ENCODE results near the gene CLBA1.
A peak's percentile ranks its signal among the peaks of the same experiment; 100 is the strongest.

Gene CLBA1

DNA sequence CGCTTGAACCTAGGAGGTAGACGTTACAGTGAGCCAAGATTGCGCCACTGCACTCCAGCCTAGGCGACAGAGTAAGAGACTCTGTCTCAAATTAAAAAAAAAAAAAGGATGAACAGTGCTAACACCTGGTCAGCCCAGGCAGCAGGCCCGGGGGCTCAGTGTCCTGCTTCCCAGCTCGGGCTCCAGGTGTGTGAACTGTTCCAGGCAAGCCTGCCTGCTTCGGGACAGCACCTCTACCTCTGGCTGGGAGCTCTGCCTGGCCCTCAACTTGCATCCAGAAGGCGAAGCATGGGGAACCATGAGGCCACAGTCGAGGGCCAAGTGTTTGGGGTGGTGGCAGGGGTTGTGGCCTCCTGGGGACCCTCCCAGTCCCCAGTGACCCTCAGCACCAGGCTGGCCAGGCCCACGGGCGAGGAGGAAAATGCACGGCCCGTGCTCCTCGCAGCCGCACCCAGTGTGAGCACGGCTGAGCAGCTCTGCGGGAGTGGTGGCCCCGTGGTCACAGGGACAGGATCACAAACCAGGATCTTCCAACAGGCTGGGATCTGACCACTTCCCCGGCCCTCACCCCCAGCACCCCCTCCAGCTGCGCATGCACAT lies 19.8 kb downstream of the CLBA1 start:
- DNase-seq (ENCODE audit: low read depth in 4 of 4, low spot score in 1 of 4), result no peak

DNA sequence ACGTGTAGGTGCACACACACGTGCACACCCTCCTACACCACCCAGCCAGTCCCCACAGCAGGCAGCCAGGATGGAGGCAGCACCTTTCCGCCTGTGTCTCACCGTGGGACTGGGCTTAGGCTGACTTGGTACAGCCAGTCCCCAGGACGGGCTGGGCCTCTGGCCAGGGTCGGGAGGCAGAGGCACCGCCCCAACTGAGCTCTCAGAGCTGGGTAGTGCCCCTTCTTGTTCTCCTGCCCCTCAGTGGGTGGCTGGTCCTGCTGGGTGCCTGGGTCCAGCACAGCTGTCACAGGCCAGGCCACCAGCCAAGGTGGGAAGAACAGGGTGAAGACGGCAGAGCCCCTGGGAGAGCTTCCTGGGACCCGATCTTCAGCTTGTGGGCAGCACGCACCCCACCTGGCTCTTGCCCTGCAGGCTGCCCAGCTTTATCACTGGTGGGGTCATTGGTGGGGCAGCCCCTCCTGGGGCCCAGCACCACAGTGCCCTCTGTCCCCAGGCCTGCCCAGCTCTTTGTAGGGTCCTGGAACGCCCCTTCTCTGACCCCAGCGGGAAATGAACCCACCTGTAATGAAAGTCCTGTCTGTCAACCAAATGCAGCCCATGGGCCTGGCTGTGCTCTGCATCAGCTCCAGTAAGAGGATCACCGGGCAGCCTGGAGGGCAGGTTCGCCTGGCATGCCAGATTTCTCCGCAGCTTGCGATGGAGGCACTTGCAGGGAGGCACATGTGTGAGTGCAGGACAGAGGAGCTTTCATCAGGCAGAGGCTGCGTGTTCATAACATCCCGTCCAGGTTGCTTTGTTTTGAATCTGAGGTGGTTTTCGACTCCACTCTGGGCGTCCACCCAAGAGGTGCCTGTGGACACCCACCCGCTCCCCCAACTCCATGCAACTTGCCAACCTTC lies 20.6 kb downstream of the CLBA1 start:
- no peak for DNase-seq (ENCODE audit: low read depth in 4 of 4, low spot score in 1 of 4)

DNA sequence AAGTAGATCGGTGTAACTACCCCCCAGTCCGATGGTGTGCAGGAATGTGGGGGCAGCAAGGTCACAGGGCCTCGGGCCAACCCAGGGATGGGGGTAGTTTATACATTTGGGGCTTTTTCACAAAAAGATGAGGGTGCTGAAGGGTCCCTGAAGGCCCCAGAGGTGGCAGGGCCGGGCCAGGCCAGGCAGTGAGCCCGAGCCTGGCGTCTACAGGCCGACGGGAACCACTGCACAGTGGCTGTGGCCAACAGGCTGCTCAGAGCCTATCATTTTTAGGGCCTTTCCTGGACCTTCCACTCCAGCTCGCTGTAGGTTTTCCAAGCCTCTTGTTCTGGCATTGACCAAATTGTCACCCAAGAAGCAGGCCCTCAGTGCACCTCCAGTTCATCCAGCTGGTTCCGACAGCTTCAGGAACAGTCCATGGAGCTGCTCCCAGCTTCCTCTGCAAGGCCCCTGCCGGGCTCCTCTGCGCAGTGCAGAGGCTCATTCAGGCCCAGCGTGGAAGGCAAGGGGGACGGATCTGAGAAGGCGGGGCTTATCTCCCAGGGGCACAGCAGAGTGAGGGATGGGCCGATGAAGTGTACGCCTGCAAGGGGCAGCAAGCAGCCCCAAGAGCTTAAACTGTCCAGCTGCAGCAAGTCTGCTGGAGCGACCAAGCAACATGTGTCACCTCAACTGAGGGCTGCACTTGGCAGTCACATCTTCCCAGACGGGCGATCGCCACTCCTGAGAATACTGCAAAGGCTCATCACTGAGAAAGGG lies 21.4 kb downstream of the CLBA1 start:
- no peak for DNase-seq (ENCODE audit: low read depth in 4 of 4, low spot score in 1 of 4)

DNA sequence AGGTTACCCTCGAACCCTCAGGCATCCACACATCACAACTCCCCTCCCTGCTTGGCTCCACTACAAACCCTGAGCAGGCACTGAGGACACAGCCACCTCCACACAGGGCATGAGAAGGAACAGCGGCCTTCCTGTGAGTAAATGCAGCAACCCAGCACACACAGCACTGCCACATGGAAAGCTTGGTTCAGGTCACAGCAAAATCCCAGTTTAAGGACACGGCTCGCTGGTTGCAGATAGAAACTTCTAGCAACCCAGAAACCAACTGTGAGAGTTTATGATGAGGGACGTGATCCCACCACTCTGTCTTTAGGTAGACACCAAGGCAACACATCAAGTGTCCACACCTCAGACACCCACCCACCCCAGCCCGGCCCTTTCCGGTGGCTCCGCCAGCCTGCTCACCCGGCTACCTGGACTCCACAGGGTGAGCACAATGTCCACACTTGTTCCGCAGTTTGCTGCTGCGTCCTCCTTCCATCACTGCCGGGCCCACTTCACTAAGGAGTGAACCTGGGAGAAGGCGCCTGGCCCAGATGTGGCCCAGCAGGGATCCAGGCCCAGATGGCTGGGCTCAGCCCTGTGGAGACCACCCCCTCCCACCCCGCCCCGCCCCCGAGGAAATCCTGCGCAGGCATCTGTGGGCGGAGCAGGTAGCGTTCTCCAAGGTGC lies 22.1 kb downstream of the CLBA1 start:
- no peak for DNase-seq (ENCODE audit: low read depth in 4 of 4, low spot score in 1 of 4)

DNA sequence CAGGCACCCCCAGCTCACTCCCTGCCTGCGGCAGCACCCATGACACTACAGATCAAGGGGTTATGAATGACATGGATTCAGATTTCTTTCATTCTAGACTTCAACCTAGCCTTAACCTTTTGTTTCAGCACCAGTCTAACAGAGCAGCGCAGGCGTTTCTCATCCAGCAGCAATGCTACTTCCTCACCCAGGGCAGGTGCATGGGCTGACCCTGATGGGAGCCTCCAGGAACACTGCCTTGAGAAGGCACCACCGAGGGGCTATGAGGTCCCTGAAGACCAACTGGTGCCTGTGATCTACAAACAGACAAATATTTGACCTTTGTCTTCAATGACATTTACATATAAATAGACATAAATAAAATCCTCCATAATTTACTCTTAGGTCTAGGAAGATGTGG lies 24.5 kb downstream of the CLBA1 start:
- DNase-seq (ENCODE audit: low read depth in 4 of 4, low spot score in 1 of 4), result no peak

DNA sequence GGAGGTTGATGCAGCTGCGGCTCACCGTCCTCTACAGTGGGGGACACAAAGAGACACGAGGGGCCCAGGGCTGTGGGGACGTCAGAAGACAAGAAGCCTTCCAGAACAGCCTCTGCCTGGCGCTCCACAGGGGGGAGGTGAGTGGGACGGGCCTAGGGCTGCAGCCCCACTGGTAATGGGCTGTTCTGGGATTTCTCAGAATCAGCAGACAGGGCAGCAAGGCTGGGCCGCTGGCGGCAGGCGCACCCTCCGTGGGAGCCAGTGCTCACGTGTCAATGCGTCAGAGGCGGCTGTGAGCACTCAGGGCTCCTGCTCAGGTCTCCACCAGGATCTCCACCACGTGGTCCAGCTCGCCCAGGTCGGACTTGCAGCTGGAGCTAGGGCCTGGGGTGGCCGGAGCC lies 25.3 kb downstream of the CLBA1 start:
- DNase-seq (ENCODE audit: low read depth in 4 of 4, low spot score in 1 of 4), result no peak

DNA sequence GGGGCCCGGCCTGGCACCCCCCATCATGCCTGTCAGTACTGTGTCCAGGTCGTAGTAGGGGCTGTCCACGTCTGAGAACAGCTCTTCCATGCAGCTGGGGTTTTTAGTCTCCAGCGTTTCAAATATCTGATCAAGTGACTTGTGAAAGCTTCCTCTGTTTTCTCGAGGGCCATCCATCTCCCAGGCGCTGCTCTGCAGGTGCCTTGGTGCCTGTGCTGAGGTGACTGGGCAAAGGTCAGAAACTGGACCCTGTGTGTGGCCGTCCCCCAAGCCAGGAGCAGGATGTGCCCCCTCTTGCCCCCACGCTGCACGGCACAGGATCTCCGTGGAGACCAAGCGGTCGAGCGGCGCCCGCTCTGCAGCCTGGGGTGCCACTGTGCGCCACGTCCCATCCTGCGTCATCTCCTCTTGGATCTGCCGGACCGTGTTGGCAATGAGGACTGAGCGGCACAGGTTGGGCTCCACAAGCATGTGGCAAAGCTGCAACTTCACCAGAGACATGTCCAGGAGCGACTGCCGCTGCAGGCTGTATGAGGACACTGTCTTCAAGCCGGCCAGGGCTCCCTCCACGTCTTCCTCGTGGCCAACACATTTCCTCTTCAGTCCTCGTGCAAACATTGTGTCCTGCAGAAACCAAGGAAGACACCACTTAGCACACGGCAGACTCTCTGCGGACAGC lies 25.9 kb downstream of the CLBA1 start:
- no peak for DNase-seq (ENCODE audit: low read depth in 4 of 4, low spot score in 1 of 4)

DNA sequence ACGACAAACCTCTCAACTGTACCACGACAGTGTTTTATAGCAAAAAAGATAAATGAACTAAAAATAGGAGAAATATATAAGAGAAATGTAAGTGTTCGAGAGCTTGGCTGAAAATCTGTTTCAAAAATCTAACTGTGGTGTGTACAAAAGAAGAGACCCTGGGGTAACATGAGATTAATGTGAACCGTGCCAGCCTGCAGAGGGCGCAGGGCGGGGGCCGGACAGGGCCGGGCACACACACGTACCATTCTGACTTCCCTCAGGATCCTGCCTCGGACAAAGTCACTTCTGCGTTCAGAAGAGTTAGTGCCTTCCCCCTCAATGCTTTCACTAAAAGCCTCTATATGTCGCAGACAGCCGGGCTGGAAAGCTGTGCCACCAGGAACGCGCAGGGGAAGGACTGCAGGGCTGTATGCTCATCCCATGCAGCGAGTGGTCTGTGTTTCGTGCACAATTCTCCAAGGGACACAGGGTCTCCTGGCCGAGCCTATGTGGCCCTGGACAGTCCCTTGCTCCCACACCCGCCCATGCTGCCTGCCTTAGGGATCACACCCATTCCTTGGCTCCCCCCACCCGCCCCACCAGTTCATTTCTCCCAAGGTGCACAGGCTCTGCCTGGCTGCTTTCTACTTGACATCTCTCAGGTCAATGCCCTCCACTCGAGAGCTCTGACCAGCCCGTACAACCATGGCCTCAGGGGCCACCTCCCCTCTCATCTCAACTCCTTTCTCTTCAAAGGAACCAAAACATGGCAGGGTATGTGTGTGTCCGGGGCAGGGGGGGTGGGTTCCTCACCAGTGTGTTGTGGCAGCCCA lies 26.8 kb downstream of the CLBA1 start:
- DNase-seq (ENCODE audit: low read depth in 4 of 4, low spot score in 1 of 4), result no peak

DNA sequence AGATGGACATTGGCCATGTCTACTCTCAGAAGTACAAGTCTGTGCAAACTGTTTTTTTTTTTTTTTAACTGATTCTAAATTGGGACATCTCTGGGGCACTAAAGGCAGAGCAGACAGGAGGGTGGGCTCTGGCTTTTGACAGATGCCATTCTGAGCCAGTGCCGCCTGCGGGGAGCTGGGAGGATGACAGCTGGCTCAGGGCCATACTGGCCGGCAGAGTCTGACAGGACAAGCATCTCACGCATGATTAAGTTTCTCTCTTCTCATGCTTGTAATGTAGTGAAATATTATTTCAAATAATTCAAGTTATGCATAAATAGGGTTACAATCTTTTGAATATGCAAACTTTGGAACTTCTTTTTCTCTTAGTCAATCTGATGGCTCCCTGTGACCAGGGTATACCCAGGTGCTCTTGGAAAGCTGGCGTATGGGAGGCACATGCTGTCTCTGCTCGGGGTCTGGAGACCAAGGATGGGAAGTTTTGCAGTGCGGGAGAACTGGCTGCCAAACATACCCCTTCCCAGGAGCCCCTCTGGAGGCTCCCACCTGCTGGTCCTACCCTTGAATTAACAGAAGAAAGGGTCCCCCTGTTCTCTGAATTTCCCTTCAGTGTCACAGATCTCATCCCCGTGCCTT lies 27.7 kb downstream of the CLBA1 start:
- DNase-seq (ENCODE audit: low read depth in 4 of 4, low spot score in 1 of 4), result no peak

DNA sequence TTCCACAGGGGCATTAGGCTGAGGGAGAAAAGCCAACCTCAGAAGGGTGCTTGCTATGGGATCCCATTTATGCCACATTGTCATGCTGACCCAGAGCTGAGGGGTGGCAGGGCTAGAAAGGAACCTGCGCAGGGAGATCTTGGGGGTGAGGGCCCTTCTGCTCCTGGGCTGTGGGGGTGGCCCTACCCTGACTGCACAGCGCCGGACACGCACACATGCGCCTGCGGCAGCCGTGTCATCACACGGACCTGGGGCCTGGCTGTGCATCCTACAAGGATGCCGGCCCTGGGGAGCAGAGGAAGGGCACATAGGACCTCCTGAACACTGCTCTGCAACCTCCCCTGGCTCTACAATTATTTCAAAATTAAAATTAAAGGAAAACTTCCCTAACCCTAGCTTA lies 28.4 kb downstream of the CLBA1 start:
- DNase-seq (ENCODE audit: low read depth in 4 of 4, low spot score in 1 of 4), result no peak

DNA sequence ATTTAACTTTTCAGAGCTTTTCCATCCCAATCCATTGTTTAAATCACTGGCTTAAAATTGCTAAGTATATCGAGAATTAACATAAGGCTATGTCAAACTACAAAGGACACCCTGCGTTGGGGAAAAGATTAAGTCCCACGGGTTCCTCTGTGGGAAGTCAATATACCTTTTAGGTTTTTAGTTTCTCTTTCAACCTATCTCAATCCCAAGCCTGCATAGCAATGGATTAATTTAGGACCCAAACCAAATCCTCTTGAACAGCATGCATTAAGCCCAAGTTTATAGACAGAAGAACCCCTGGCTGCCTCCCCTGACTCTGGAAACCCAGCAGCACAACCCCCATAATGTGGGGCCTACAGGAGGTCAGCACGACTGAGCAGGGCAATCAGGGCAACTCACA lies 29.0 kb downstream of the CLBA1 start:
- no peak for DNase-seq (ENCODE audit: low read depth in 4 of 4, low spot score in 1 of 4)

DNA sequence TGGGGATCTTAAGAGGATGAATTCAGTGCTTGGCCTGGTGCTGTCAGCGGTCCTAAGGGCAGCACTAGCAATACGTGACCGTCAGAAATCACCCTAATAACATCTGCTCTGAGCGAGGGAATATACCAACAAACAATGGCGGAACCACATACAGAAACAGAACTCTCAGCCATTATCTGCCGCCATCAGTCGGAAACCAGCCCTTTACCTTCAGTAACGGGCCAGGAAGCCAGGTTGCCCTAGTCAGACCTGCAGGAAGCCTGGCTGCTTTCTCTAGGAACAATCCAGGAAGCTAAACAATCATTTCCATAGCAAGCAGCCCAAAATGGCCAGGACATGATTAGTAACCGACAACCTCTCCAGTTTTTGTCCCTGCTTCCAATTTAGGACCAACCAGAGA lies 29.7 kb downstream of the CLBA1 start:
- DNase-seq (ENCODE audit: low read depth in 4 of 4, low spot score in 1 of 4), result no peak

DNA sequence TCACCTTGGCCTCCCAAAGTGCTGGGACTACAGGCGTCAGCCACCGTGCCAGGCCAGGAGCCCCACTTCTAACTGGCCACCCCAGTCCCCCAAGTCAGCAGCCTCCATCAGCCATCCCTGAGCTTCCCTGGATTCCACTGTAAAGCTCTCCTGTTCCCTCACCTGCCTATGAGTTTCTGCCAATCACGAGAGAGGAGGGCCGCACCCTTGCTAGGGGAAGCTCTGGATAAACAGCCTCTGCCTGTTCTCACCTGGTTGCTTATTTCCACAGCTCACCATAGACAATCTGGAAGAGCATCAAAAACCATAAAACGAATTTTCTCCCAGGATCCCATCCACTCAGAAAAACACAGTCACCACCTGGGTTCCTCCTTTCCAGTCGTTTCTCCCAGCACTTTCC lies 30.3 kb downstream of the CLBA1 start:
- DNase-seq (ENCODE audit: low read depth in 4 of 4, low spot score in 1 of 4), result no peak

DNA sequence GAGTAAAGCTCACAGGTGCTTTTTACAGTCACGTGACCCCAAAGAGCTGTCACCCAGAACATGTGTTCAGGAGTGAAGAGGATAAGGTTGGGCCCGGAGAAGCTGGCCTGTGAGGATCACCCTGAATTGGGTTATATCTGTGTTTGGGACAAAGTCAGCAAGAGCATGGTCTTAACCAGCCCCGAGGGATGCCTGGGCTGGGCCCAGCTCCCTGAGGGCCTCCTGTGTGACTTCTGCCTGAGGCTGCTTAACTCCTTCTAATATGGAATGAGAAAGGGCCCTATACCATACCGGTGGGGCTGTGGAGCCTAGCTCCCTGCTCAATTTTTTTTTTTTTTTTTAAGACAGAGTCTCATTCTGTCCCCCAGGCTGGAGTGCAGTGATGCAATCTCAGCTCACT lies 32.8 kb downstream of the CLBA1 start:
- no peak for DNase-seq (ENCODE audit: low read depth in 4 of 4, low spot score in 1 of 4)

DNA sequence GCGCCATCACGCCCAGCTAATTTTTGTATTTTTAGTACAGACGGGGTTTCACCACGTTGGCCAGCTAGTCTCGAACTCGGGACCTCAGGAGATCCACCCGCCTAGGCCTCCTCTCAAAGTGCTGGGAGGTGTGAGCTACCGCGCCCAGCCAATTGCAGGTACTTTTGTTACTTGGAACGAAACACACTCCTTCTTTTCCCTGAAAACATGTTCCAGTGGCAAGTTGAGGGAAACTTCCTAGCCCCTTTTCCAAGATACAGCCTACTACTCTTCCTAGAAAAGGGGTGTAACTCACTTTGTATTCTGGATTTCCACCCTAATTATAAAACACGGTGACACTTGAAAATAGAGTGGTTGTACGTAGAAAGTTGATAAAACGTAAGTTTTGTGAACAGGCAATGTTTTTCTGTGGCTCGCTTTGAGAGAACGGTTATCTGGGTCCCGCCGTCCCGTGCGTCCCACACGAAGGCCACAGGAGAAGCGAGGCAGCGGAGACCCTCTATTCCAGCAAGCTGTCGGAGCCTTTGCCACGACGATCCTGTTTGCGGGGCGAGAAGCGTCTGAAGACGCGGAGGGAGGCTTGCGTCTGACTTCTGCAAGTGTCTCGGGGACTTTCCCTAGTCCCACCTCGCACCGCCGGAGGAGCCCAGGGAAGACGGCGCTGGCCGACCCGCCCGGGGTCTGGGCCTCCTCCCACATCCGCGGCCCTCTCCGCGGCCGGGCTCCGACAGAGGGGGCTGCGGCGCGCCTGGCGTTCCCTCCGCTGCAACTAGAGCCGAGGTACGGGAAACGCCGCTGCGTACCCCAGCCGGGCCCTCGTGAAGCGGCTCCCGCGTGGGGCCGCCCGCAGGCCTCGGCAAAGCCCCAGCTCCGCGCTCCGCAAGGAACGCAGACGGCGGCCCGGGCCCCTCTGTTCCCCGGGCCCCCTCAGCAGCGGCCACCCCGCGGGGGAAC lies 34.5 kb downstream of the CLBA1 start:
- DNase-seq (ENCODE audit: low read depth in 4 of 4, low spot score in 1 of 4), result peak; percentile 20 to 45 (median 34)

DNA sequence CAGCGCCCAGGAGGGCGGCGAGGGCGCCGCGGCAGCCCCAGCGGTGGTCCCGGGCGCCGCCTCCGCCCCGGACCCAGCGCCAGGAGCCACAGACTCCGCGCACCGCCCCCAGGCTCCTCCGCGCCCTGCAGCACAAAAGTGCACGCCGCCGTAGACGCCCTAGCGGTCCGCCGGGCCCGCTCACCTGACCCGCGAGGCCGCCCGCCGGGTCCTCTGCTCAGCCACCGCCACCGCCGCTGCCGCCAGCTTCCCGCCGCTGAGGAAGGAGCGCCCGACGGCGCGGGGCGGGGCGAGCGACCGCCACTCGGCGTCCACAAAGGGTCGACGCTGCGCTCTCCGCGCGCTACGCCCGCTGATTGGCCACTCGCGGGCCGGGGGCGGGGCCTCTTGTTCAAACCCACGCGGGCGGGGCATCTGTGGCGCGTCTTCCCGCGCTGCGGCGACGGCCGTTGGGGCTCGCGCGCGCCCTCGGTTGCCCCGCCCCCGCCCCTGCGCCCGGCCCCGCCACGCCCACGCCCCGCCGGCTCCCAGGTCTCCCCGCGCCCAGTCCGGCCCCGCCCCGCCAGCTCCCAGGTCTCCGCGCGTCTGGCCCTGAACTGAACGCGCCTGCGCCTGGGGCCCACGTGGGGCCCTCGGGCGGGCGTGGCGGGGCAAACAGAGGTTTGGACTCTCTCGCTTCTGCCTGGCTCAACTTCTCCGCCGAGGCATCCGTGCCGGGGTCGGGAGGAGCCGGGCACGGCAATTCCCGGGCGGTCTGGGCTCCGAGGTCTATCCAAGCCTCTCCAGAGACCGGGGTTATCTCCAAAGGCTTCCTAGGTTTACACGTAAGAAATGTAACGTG lies 35.4 kb downstream of the CLBA1 start, which contains the start of gene CDCA4:
Gene CDCA4, minus strand, starts transcription at position 269 of the 841 bp plus-strand sequence. CDS start 9,154 bp downstream, outside the sequence.
- DNase-seq (ENCODE audit: low read depth in 4 of 4, low spot score in 1 of 4), result peak; percentile 95 to 97 (median 96)

DNA sequence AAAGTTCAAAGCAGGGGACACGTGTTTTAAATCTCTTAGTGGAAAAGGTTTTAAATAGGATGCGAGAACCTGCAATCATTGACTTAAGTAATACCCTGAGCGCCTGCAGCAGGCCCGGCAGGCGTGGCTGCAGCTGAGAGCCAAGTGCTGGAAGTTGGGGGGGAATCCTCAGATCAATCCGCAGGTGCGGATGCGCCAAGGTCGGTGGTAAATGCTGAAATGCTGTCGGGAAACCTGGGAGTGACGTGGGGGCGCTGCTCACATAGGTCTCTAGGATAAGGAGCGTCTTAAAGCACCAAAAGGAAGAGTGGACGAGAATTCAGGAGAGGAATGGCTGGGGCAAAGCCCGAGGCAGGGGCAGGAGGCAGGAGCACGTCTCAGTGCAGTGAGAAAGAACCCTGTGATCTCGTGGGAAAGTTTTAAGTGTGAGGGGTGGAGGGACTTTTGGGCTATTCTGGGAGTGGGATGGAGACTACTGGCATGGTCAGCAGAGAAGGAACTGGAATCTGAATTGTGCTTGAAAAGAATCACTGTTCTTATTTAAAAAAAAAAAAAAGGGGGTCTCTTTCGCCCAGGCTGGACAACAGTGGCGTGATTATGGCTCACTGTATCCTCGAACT lies 36.2 kb downstream of the CLBA1 start:
- peak in 3 of 4 experiments; percentile 12 to 32 (median 25) for DNase-seq (ENCODE audit: low read depth in 4 of 4, low spot score in 1 of 4)
